NCI-H748 (cell line): ENCODE measurements around the gene SDC3.

Experiments
- DNase-seq: peaks from one replicate; lab custom pipeline; 2025; ENCODE audit not compliant: unreplicated experiment; lab: John Stamatoyannopoulos, UW

Gene SDC3

DNA sequence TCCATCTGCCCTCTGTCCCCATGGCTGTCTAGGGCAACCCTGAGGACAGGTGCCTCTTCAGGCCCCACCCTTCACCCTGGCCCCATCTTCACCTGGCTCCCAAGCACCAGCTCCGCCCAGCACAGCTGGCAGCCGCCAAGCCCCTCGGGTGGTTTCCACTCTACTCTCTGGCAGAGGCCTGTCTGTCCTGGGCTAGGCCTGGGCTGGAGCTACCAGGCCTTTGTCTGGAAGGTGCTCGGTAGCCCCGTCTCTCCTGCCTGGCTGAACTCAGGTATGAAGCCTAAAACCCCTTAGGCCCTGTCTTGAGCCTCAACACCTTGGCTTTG lies 17.4 kb downstream of the SDC3 start:
- DNase-seq: no peak

DNA sequence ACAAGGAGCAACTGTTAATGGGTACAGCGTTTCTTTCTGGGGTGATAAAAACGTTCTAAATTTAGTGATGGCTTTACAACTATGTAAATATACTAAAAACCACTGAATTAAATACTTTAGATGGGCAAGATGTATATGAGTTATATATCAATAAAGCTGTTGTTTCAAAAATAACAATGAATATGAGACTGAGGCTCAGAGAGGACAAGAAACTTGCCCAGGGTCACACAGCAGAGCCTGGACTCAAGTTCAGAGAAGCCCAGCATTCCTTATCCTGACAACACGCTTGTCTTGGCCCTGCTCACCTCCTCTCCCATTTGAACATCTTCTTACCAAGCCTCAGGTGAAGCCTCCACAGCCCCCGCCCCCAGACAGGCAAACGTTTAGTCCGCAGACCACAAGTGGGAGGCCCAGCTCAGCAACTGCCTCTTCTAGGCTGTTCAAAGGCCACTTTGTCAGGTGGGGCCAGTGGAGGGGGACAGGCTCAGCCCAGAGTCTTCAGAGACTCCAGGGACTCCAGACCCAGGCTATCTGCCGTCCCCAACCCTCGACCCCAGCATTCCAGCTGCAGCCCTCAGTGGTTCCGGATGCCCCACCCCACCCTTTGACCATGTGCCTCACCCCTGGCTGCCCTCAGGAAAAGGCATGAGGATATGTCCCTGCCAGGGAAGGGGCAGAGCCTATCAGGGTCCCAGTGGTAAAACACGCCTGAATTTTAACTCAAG lies 17.9 kb downstream of the SDC3 start:
- DNase-seq: no peak

DNA sequence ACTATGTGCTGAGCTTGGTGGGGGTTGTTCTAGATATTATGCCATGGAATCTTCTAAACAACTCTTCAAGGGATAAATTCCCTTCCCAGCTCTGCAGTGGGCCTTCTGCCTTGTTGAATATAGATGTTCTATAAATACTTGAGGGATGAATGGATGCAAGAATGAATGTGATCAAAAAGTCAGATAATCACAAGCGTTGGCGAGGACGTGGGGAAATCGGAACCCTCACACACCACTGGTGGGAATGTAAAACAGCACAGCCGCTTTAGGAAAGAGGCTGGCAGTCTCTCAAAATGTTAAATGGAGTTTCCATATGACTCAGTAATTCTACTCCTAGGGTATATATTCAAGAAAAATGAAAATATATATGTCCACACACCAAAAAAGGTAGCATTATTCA lies 19.0 kb downstream of the SDC3 start:
- no peak for DNase-seq

DNA sequence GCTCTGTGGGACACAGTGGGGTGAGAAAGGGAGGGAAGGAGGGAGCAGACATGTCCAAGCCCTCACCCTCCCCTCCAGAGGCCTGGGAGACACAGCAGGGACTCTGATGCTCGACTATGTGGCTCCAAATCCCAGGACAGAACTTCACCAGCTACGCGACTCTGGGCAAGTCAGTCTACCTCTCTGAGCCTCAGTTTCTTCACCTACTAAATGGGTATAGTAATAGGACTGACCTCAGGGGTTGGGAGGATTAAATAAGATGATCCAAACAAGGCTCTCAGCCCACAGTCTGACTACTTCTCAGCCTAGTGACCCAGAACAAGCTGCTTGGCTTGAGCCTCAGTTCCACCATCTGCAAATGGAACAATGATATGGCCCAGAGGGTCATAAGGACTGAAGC lies 19.6 kb downstream of the SDC3 start:
- DNase-seq: no peak

DNA sequence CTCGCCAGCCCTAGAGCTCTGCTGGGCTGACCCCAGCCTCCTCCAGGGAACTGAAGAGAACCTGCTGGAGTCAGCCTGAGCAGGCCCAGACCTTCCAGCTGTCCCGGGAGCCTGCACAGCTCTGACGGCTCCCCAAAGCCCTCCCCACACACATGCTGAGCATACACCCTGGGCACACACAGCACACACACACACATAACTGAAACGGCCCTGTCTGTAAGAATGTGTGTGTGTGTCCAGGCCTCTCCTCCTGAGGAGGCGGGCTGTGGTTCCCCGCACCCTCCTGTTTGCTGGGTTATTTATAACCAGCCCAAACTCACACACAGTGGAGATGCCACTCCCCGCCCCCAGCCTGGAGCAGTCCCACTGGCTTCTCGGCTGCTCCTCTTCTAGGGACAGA lies 20.2 kb downstream of the SDC3 start:
- DNase-seq: no peak

DNA sequence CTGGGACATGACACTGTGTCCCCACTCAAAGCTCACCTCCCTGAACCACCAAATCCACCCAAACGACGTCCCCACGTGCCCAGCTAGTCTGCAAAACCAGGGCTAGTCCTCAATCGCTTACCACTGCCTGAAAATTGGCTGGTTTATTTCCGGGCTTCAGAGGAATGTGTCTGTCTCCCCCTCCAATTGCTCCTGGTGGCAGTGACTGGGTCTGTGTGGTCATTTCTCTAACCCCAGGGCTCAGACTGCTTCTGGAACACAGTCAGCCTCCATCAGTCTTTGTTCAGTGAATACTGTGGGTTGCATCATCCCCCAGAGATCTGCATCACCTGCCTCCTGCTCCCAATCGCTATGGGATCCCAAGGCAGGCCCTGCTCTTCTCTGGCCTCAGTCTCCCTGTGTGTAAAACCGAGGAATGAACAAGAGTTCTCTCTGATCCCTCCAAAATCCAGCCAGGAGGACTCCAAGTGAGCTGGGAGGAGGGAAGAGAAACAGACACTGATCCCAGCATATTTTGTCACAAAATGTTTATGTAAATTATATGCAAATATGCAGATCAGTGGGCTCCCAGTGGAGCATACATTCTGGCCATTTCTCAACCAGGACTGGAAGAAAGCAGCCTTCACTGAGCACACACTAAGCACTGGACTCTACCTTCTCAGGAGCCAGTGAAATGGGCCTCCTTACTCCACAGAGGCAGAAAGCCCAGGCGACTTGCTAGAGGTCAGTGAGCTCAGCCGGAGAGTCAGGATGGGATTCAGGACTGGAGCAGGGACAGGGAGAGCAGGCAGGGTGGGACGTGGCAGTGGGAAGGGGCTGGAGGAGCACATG lies 20.9 kb downstream of the SDC3 start:
- no peak for DNase-seq

DNA sequence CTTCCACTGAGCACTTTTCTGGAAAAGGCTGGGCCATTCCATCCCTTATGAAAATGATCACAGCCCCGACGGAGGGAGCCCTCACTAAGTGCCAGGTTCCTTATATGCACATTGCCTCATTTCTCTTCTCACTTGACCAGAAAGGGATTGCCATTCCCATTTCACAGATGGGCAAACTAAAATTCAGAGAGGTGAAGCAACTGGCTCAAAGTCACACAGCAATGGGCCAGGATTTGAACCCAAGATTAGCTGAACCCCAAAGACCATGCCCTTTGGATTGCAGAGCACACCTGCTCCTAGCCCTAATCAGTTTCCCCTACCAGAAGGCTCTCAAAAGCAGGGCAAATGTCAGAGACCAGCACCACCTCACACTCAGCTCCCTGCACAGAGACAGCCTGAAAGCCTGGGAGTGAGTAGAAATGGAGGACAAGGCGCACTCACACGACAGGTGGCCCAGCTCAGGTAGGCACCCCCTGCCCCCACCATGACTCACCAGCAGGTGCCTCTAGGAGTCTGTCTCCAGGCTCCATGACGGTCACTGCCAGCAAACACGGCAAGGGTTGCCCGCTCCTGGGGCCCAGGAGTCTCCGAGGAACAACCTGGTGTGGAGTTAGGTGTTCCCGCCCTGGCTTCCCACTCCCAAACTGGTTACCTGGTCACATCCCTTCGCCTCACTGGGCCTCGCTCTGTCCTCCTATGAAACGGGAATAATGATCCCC lies 21.7 kb downstream of the SDC3 start:
- DNase-seq: no peak

DNA sequence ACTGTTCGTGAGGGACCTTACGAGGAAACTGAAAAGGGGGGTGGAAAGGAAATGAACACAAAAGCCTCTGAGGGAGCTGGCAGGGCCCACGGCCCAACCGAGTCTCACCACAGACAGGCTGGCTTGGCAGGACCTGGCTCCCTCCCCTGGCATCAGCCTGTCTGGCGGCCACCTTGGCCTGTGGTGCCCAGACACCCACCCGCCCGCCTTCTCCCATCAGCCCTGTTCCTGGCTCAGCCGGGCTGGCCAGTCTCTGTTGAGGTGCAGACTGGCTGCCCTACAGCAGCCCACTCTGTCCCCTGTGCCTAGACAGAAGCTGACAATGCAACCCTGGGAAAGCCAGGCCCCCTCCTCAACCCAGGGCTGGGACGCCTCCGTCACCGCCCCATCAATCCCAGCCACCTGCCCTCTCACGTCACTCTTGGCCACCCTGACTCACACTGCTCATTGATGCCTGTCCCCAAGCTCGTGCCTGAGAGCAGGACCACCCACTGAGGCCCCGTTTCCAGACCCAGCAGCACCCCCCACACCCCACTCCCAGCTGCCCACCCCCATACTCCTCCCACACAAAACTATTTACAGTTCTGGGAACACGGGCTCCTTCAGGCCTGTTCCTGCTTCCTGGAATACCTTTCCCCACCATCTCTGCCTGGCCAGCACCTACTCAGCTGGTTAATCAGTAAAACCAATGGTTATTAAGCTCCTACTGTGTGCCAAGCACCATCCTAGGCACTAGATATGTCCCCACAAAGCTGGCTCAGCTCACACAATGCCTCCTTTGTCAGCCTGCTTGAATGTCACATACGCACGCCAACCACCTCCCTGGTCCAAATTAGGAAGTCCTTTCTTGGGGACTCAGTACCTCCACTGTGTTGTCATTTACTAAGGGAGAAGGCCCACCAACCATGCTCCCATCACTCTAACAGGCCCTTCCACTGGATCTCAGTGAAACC lies 22.7 kb downstream of the SDC3 start:
- no peak for DNase-seq

DNA sequence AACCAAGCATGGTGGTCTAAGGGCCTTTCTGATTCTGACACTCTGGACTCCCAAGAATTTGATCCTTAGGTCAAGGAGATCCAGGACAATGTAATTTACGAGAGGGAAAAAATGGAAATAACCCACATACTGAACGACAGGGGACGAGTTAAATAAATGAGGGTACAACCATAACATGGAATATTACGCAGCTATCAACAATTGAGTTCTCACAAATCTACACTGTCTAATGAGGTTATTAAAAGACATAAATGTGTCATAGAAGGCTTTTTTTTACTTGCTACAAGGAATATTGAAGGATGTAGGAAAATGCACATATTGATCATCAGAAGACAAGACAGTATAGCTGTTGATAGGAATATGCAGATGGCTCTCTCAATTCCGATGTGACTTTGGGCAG lies 23.8 kb downstream of the SDC3 start:
- DNase-seq: no peak

DNA sequence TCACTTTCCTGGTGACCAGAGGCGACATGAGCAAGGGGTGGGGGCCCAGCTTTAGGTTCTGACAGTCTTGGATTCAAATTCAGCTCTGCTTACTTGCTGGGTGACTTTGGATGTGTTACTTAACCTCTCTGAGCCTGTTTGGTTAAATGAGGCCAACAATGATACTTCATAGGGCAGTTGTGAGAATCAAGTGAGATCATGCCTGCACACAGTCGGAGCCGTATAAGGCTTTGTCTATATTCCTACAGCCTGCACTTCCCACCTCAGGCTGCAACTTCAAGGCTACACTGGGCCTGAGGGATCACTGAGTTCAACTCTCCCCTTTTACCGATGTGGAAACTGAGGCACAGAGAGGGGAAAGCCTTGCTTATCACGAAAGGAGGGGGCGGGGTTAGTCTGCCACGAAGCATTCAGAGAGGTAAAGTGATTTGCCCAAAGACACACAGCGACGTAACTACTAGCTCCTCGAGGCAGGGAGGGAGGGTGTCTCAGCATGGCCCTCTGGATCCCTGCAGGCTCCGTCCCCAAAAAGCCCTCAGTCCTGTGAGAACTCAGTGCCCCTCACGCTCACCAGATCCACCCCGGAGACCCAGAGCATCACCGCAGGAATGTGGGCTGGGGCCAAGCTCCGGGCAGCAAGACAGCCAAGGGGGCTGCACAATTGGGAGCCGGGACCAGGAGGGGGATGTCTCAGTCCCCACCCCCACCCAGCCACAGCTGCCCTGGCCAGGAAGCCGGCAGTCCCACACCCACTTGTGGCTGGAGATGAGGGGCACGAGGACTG lies 25.0 kb downstream of the SDC3 start:
- DNase-seq: no peak

DNA sequence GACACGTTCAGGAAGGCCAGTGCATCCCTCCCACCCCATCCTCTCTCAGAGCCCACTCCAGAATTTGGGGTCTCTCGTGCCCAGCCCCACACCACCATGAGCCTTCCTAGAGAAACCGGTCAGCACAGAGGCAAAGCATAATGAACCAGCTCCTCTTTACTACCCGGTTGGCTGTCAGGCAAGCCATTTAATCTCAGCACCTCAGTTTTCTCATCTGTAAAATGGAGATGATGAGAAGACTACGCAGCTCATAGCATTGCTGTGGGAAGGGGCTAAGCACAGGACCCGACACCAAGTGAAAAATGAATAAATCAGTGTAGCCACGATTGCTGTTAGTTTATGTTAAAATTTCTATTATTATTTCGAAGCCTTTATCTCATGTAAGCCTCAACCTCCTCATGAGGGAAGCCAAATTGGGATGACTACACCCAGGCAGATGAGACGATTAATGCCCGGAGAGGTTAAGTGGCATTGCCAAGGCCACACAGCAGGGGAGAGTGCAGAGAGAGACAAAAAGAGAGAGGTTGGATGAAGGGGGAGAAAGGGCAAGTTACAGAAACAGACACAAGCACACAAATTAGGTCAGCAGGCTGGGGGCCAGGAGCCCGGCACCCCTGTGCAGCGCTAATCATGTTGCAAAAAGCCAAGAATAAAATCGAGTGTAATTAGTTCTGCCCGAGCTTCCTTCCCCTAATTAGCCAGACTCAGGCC lies 25.7 kb downstream of the SDC3 start:
- no peak for DNase-seq

DNA sequence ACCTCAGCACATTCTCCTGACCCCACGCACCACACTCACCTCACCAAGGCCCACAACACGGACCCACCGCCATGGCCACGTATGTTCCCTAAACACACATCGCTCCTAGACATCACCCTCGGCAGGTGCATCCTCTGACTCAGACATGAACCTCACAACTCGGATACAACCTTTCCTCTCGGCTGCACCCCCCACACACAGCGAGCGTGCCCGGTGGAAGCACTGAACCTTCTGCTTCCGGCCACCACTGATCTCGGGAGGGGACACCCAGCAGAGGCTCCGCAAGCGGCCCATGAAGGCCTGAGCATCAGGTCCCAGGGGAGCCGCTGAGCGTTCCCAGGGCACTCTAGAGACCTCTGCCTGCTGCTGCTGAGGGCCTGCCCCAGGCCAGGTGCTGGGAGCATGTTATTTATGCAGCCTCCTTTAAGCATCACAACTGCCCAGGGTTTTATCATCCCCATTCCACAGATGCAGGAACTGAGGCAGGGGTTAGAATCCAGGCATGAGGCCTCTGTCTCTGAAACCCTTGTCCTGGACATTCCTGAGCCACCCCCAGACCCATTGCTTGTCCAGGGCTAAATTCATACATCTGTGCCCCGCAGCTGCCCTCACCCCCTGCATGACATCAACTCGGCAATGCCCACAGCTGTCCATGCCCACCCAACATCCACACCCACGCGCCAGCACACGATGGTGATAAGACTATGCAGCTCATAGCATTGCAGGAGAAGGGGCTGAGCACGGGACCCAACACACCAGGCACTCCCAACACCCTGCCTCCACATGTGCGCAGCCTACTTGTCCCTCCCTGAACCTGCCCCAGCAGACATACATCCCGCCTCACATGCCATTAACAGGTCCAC lies 27.0 kb downstream of the SDC3 start:
- DNase-seq: no peak

DNA sequence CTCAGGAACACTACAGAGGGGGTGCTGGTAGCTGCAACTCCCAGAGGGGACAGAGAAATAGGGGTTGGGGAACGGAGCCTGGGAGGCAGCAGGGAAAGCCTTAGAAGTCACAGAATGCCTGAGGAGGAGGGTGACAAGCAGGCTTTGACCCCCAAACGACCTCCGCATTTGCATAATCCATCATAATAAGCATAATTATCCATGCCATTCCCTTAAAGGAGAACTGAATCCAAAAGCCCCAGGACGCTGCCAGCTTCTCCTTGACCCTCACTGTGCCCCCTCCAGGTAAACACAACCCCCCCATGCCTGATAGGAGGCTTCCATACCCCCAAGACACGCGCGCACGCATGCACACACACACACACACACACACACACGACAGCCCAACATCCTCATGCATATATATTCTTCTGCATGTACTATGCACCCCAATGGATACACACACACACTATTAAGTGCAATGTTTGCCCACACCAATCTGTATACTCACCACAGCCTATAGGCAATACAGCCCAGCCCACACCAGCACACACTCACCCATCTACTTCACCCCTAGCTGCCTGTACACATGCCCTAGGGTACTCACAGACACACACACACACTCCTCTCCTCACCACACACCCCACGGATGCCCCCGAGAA lies 27.8 kb downstream of the SDC3 start:
- DNase-seq: no peak

DNA sequence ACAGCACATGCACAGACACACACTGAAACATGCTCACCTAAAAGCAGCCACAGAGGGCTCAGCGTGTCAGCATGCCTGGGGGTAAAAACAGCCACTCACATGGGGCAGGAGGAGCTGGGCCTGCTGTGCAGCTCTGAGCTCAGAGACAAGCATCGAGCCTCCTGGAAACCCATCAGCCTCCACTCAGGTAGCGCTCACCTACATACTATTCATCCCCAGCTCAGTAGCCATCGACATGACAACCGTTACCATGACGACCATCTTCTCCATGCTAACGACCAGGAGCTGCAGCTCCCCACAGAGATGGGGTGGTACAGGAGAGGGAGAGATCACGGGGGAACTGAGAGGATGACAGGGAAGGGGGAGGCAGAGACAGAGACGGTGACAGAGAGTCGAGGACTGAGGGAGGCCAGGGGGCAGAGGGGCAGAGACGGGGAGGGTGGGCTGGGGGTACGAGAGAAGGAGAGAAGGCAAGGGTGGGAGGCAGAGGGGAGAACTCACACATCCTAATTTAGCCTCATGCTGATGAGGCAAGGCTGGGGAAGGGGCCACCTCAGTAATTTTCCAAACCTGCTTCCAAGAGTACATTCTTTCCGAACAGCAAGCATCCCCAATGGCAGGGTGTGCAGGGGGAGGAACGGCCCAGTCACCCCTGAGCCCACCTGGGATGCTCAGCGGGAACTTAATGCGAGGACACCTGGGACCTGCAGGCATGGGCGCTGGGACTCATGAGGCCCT lies 28.4 kb downstream of the SDC3 start:
- peak; percentile 94 for DNase-seq

DNA sequence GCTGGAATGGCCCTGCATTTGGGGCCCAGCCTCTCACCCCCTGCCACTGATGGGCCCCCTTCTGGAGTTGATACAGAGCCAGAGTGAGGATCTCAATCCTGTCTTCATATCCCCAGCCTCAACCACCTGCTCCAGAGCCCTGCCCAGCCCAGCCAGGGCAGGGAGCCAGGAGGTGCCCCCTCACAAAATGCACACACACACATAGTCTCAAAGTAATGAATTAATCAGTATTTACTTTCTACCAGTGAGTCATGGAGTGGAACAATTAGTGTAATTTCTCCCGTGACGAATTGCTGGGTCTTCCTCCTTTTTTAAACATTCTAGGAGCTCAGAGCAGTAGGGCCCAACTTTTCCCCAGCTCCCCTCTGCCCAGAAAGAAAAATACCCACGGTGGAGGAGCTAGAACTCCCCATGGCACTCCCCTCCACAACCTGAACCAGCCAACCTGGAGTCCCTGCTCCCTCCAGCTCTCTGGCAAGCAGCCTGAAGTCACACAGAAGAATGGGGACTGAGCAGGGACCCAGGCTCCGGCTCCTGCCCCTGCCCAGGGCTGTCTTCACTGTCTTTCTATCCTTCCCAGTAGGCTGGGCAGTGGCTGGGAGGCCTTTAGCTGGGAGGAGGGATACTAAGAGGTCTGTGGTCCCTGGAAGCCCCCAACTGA lies 29.3 kb downstream of the SDC3 start:
- DNase-seq: peak; percentile 18

DNA sequence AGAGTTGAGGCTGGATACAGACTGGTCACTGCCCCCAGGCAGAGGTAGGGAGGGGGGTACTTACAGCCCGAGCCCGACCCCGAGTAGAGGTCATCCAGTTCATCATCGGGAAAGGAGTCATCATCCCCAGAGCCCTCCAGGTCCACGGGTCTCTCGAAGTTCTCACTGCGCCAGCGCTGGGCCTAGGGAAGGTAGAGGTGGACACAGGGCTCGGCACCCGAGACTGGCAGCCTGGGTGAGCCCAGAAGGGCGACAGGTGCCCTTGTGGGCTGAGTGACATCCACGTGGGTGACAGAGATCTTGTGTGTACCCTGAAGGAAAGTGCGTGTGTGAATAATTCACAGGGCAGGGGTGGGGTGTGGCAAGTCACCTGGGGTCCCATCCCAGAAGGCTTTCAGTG lies 30.0 kb downstream of the SDC3 start:
- no peak for DNase-seq

DNA sequence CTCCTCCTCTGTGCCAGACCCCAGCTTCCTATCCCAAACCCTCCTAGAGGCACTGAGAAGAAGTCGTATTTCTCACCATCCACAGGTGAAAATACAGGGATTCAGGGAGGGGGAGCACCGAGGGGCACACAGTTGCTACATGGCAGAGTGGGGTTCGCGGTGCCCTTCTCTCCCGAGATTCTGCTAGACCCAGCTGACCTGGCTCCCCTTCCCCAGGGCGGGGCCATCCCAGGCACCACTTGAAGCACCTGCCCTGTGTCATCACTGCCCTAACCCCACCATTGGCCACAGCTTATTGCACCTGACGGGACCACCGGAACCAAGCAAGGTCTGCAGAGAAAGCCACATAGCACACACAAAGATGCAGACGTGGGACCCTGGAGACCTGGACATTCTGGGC lies 30.5 kb downstream of the SDC3 start:
- DNase-seq: no peak
